ENCODE data around the gene OPCML. TPM values are rescaled to one million over a fixed set of nuclear protein-coding genes. Genes with fewer than 3 reads are reported as not detected.

OPCML gene
- total RNA-seq, 4 donors from 2014 or later, result 0.06 to 0.83 (median 0.24) TPM

DNA sequence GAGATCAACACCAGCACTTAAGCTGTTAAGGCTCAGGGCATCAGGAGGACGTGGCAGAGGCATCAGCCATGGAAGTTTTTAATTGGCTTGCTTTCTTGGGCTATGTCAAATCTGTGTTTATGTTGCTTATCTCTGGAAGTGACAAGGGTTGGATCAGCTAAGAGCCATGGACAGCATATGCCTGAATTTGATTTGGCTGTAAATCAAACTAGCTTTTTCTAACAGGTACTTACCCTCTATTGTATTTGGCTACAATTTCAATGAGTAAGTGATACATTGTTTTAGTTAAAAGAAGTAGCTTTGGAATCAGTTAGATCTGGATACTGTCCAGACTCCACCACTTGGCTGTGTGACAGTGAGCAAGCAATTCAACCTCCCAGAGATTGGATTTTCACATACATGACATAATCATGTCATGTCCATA lies 936.6 kb downstream of the OPCML start:
- no peak overlapping the region for H3K27ac ChIP-seq (replicated peaks in 1 of 4)
- H3K9me3 ChIP-seq, result no peaks in the 10 kb centered on the region
- TF ChIP-seq EP300 (IDR thresholded peaks at IDR 0.05) (no peak), POLR2AphosphoS5 (IDR thresholded peaks at IDR 0.05) (no peak), POLR2A (IDR thresholded peaks at IDR 0.05; ENCODE audit: low read depth) (no peak), CTCF (IDR thresholded peaks at IDR 0.05) (no peak)
- H3K4me3 ChIP-seq, result no peak overlapping the region
- H3K36me3 ChIP-seq, result no peaks in the 10 kb centered on the region
- H3K27me3 ChIP-seq, result peaks cover 0 to 5% (median 0%) of the 10 kb centered on the region in 4 donors
- WGBS, result 25% methylated on average over 1 of the region's 1 CpG
- H3K4me1 ChIP-seq, result peaks cover 0 to 5% (median 0%) of the 10 kb centered on the region in 4 donors
- DNase-seq (ENCODE audit: extremely low spot score), result no peak
- intact Hi-C loops (cut with DNase I), result no loop called here

DNA sequence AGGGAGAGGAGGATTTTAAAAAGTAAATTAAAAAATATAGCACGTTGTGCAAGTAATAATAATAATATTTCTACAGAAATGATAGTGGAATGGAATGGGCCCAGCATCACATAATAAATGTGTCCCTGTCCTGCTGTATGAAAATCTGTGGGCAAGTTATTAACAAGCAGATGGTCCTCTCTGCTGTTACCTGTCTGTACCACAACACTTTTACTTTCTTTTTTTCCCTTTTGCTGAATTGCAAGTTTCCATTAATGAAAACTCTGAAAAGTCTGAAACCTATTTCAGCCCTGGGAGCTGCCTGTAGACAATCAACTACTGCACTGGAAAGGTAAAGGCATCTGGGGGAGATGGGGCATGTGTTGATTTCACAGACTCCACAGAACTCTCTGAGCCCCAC lies 937.1 kb downstream of the OPCML start:
- TF ChIP-seq CTCF (IDR thresholded peaks at IDR 0.05), result no peak
- no peak for TF ChIP-seq POLR2AphosphoS5 (IDR thresholded peaks at IDR 0.05)
- no peak for TF ChIP-seq POLR2A (IDR thresholded peaks at IDR 0.05; ENCODE audit: low read depth)
- TF ChIP-seq EP300 (IDR thresholded peaks at IDR 0.05), result no peak
- no peaks in the 10 kb centered on the region for H3K9me3 ChIP-seq
- WGBS, result 72% methylated on average over 1 of the region's 1 CpG
- H3K4me1 ChIP-seq, result peaks cover 0 to 5% (median 0%) of the 10 kb centered on the region in 4 donors
- intact Hi-C loops (cut with DNase I), result no loop called here
- H3K4me3 ChIP-seq, result no peak overlapping the region
- no peaks in the 10 kb centered on the region for H3K36me3 ChIP-seq
- no peak overlapping the region for H3K27ac ChIP-seq (replicated peaks in 1 of 4)
- DNase-seq (ENCODE audit: extremely low spot score), result no peak
- H3K27me3 ChIP-seq, result peaks cover 0 to 5% (median 0%) of the 10 kb centered on the region in 4 donors

DNA sequence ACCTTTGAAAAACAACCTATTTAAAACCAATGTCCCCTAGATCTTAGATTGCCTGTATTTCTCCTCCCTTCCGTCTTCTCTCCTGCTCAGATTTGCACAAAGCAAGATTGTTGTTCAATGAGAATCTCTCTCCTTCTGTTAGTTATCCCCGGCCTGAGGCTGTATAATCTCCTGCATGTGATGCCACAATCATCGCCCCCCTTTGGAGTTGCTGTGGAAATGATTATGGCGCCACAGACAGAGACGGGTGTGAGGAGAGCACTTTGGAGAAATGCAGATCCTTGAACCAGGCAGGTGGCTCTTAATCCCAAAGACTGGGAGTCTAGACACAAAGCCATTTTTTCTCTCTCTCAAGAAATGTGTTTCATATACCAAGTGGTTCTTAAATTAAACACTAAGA lies 941.3 kb downstream of the OPCML start:
- Histone ChIP-seq H3K27ac (replicated peaks in 1 of 4) (no peak overlapping the region), H3K36me3 (no peaks in the 10 kb centered on the region), H3K4me1 (peaks cover 0 to 7% (median 3%) of the 10 kb centered on the region in 4 donors), H3K9me3 (no peaks in the 10 kb centered on the region), H3K27me3 (peaks cover 0 to 5% (median 0%) of the 10 kb centered on the region in 4 donors), H3K4me3 (no peak overlapping the region)
- TF ChIP-seq POLR2A (IDR thresholded peaks at IDR 0.05; ENCODE audit: low read depth) (no peak), CTCF (IDR thresholded peaks at IDR 0.05) (no peak), EP300 (IDR thresholded peaks at IDR 0.05) (no peak), POLR2AphosphoS5 (IDR thresholded peaks at IDR 0.05) (no peak)
- whole genome bisulfite sequencing, result 89% methylated on average over 5 of the region's 5 CpGs
- DNase-seq (ENCODE audit: extremely low spot score), result no peak
- intact Hi-C loops (cut with DNase I), result no loop called here

DNA sequence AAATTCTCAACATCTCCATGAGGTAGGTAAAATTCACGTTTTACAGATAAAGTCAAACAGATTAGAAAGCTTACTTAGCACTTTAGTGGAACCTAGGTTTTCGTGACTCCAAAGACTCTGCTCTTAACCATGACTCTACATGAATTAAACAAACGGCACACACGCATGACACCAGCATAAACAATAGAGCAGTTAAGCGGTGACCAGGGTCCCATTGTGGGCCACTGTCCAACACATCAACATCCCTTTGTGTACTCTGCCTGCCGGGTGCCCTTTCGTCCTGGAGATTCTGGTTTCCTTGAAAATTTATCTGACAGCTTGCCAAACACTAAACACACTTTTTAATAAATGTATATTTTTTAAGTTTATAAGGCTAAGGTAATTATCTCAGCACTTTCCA lies 941.7 kb downstream of the OPCML start:
- H3K4me1 ChIP-seq, result peaks cover 0 to 7% (median 2%) of the 10 kb centered on the region in 4 donors

More for the DNA sequence above, 941.7 kb downstream of the OPCML start:
- no peak overlapping the region for H3K27ac ChIP-seq (replicated peaks in 1 of 4)
- TF ChIP-seq CTCF (IDR thresholded peaks at IDR 0.05), result no peak
- no peak for TF ChIP-seq POLR2A (IDR thresholded peaks at IDR 0.05; ENCODE audit: low read depth)
- TF ChIP-seq POLR2AphosphoS5 (IDR thresholded peaks at IDR 0.05), result no peak
- no peak for TF ChIP-seq EP300 (IDR thresholded peaks at IDR 0.05)
- H3K36me3 ChIP-seq, result no peaks in the 10 kb centered on the region
- intact Hi-C loops (cut with DNase I), result no loop called here
- no peak for DNase-seq (ENCODE audit: extremely low spot score)
- peaks cover 0 to 5% (median 0%) of the 10 kb centered on the region in 4 donors for H3K27me3 ChIP-seq
- no peaks in the 10 kb centered on the region for H3K9me3 ChIP-seq
- no peak overlapping the region for H3K4me3 ChIP-seq
- 64% methylated on average over 7 of the region's 7 CpGs for WGBS

Measured in esophagus muscularis mucosa (tissue), 4 donors.